ENCODE results near the gene NCAM2.

The NCAM2 gene

GRCh38 chr21:21034036-21034435 is 35.8 kb downstream of the NCAM2 start:
- TF ChIP-seq JUND (IDR thresholded peaks at IDR 0.05; ENCODE audit: low read depth), result no peak
- in situ Hi-C loops (cut with HindIII; ENCODE audit: low pct_unique_long_range_greater_than_20kb, low sequenced_read_pairs), result no loop called here
- DNase-seq (ENCODE audit: low read depth in 1 of 2, low spot score in 1 of 2), result no peak

- TF ChIP-seq JUND (IDR thresholded peaks at IDR 0.05; ENCODE audit: low read depth), result no peak
- no peak for DNase-seq (ENCODE audit: low read depth in 1 of 2, low spot score in 1 of 2)
- in situ Hi-C loops (cut with HindIII; ENCODE audit: low pct_unique_long_range_greater_than_20kb, low sequenced_read_pairs), result no loop called here
Measured at GRCh38 chr21:21039624-21040170, 41.5 kb downstream of the NCAM2 start.

- in situ Hi-C loops (cut with HindIII; ENCODE audit: low pct_unique_long_range_greater_than_20kb, low sequenced_read_pairs), result no loop called here
- no peak for TF ChIP-seq JUND (IDR thresholded peaks at IDR 0.05; ENCODE audit: low read depth)
- DNase-seq (ENCODE audit: low read depth in 1 of 2, low spot score in 1 of 2), result no peak
Measured at GRCh38 chr21:21045518-21045917, 47.3 kb downstream of the NCAM2 start.

- TF ChIP-seq JUND (IDR thresholded peaks at IDR 0.05; ENCODE audit: low read depth), result no peak
- in situ Hi-C loops (cut with HindIII; ENCODE audit: low pct_unique_long_range_greater_than_20kb, low sequenced_read_pairs), result no loop called here
- no peak for DNase-seq (ENCODE audit: low read depth in 1 of 2, low spot score in 1 of 2)
Measured at GRCh38 chr21:21046063-21046462, 47.9 kb downstream of the NCAM2 start.

- DNase-seq (ENCODE audit: low read depth in 1 of 2, low spot score in 1 of 2), result no peak
- in situ Hi-C loops (cut with HindIII; ENCODE audit: low pct_unique_long_range_greater_than_20kb, low sequenced_read_pairs), result no loop called here
- TF ChIP-seq JUND (IDR thresholded peaks at IDR 0.05; ENCODE audit: low read depth), result no peak
Measured at GRCh38 chr21:21051109-21052055, 53.2 kb downstream of the NCAM2 start.

- in situ Hi-C loops (cut with HindIII; ENCODE audit: low pct_unique_long_range_greater_than_20kb, low sequenced_read_pairs), result no loop called here
- TF ChIP-seq JUND (IDR thresholded peaks at IDR 0.05; ENCODE audit: low read depth), result no peak
- DNase-seq (ENCODE audit: low read depth in 1 of 2, low spot score in 1 of 2), result no peak
Measured at GRCh38 chr21:21052672-21053071, 54.5 kb downstream of the NCAM2 start.

- in situ Hi-C loops (cut with HindIII; ENCODE audit: low pct_unique_long_range_greater_than_20kb, low sequenced_read_pairs), result no loop called here
- TF ChIP-seq JUND (IDR thresholded peaks at IDR 0.05; ENCODE audit: low read depth), result 0 out of 2 replicates have a peak, but pooled peaks have one; percentile 6
- DNase-seq (ENCODE audit: low read depth in 1 of 2, low spot score in 1 of 2), result peak in 1 of 2 experiments; percentile 78
Measured at GRCh38 chr21:21057349-21058062, 59.3 kb downstream of the NCAM2 start.

- in situ Hi-C loops (cut with HindIII; ENCODE audit: low pct_unique_long_range_greater_than_20kb, low sequenced_read_pairs), result no loop called here
- TF ChIP-seq JUND (IDR thresholded peaks at IDR 0.05; ENCODE audit: low read depth), result peak; percentile 95
- DNase-seq (ENCODE audit: low read depth in 1 of 2, low spot score in 1 of 2), result peak in 1 of 2 experiments; percentile 97
Measured at GRCh38 chr21:21063828-21064227, 65.6 kb downstream of the NCAM2 start.

- no peak for TF ChIP-seq JUND (IDR thresholded peaks at IDR 0.05; ENCODE audit: low read depth)
- DNase-seq (ENCODE audit: low read depth in 1 of 2, low spot score in 1 of 2), result no peak
- in situ Hi-C loops (cut with HindIII; ENCODE audit: low pct_unique_long_range_greater_than_20kb, low sequenced_read_pairs), result no loop called here
Measured at GRCh38 chr21:21064353-21064752, 66.1 kb downstream of the NCAM2 start.

- DNase-seq (ENCODE audit: low read depth in 1 of 2, low spot score in 1 of 2), result no peak
- TF ChIP-seq JUND (IDR thresholded peaks at IDR 0.05; ENCODE audit: low read depth), result no peak
- in situ Hi-C loops (cut with HindIII; ENCODE audit: low pct_unique_long_range_greater_than_20kb, low sequenced_read_pairs), result no loop called here
Measured at GRCh38 chr21:21067375-21067774, 69.2 kb downstream of the NCAM2 start.

GRCh38 chr21:21074305-21074704 is 76.1 kb downstream of the NCAM2 start:
- DNase-seq (ENCODE audit: low read depth in 1 of 2, low spot score in 1 of 2), result no peak
- no peak for TF ChIP-seq JUND (IDR thresholded peaks at IDR 0.05; ENCODE audit: low read depth)
- in situ Hi-C loops (cut with HindIII; ENCODE audit: low pct_unique_long_range_greater_than_20kb, low sequenced_read_pairs), result no loop called here

- no peak for TF ChIP-seq JUND (IDR thresholded peaks at IDR 0.05; ENCODE audit: low read depth)
- in situ Hi-C loops (cut with HindIII; ENCODE audit: low pct_unique_long_range_greater_than_20kb, low sequenced_read_pairs), result no loop called here
- DNase-seq (ENCODE audit: low read depth in 1 of 2, low spot score in 1 of 2), result no peak
Measured at GRCh38 chr21:21076051-21076450, 77.8 kb downstream of the NCAM2 start.

- no peak for DNase-seq (ENCODE audit: low read depth in 1 of 2, low spot score in 1 of 2)
- TF ChIP-seq JUND (IDR thresholded peaks at IDR 0.05; ENCODE audit: low read depth), result no peak
- in situ Hi-C loops (cut with HindIII; ENCODE audit: low pct_unique_long_range_greater_than_20kb, low sequenced_read_pairs), result no loop called here
Measured at GRCh38 chr21:21076491-21076890, 78.3 kb downstream of the NCAM2 start.
